K562 (cell line): ENCODE results near the gene MYG1. TPM values are rescaled to one million over a fixed set of nuclear protein-coding genes. Genes with fewer than 3 reads are reported as not detected.

Experiments used
- ASH1L ChIP-seq: fragments of 450-650 bp; IDR thresholded peaks from 2 replicates; pipeline ENCODE4 v1.6.1; 2018; ENCODE audit warnings: borderline replicate concordance, mild to moderate bottlenecking, low read depth; ENCODE audit not compliant: partially characterized antibody
- CBX8 ChIP-seq: fragments of 200-600 bp; sonication (generic); IDR thresholded peaks from 2 replicates; pipeline ENCODE4 v1.6.1; 2012; ENCODE audit warnings: borderline replicate concordance, mixed run types, low read depth, mild to moderate bottlenecking, moderate library complexity, mixed read lengths, low read length, control low read depth, inconsistent platforms; ENCODE audit not compliant: poor library complexity, severe bottlenecking; ENCODE audit errors: extremely low read depth
- CHD4 ChIP-seq: fragments of 200-600 bp; sonication (generic); IDR thresholded peaks from 3 replicates; pipeline ENCODE4 v1.6.1; 2012; ENCODE audit warnings: low read depth, mild to moderate bottlenecking, mixed read lengths, low read length, inconsistent platforms; ENCODE audit not compliant: insufficient read depth, insufficient replicate concordance, poor library complexity, severe bottlenecking
- DACH1 ChIP-seq: fragments of 450-650 bp; IDR thresholded peaks from 2 replicates; pipeline ENCODE4 v1.6.1; 2018; ENCODE audit not compliant: partially characterized antibody
- HINFP ChIP-seq: fragments of 450-650 bp; conservative IDR thresholded peaks from 2 replicates; pipeline ENCODE4 v1.6.1; 2016; ENCODE audit warnings: missing genetic modification characterization, low read depth, mild to moderate bottlenecking, control low read depth, missing compliant biosample characterization
- MAX ChIP-seq: sonication (generic); formaldehyde crosslinking; IDR thresholded peaks from 2 replicates; pipeline ENCODE4 v1.9.0; 2022; ENCODE audit warnings: mild to moderate bottlenecking, missing genetic modification reagents
- NR0B1 ChIP-seq: fragments of 450-650 bp; IDR thresholded peaks from one replicate; pipeline ENCODE4 v1.6.1; 2018; ENCODE audit warnings: mild to moderate bottlenecking, moderate library complexity; ENCODE audit not compliant: partially characterized antibody
- NR2C1 ChIP-seq, 2 experiments: fragments of 450-650 bp; IDR thresholded peaks; 2 replicates each; pipeline ENCODE4 v1.6.1; 2017; ENCODE audit warnings: mild to moderate bottlenecking in 2 of 2, antibody characterized with exemption in 1 of 2, inconsistent platforms in 1 of 2, missing compliant biosample characterization in 1 of 2, missing genetic modification characterization in 1 of 2
- OTX1 ChIP-seq: fragments of 450-650 bp; formaldehyde crosslinking; IDR thresholded peaks from 2 replicates; pipeline ENCODE4 v1.4.0; 2022; ENCODE audit warnings: mild to moderate bottlenecking
- RB1 ChIP-seq: fragments of 450-650 bp; IDR thresholded peaks from 2 replicates; pipeline ENCODE4 v1.6.1; 2017; ENCODE audit warnings: low read depth, mild to moderate bottlenecking
- SIN3A ChIP-seq, 2 experiments: fragments of 150-350 bp in 1 of 2; IDR thresholded peaks; 2 replicates each; pipeline ENCODE4 v1.6.1; 2011 to 2016; ENCODE audit warnings: borderline replicate concordance in 2 of 2, low read depth in 2 of 2, low read length in 2 of 2, mild to moderate bottlenecking in 2 of 2, moderate library complexity in 2 of 2; ENCODE audit not compliant: control insufficient read depth in 1 of 2
- SMAD4 ChIP-seq: fragments of 250-450 bp; sonication (Bioruptor Pico); conservative IDR thresholded peaks from 2 replicates; pipeline ENCODE4 v1.8.0; 2021; ENCODE audit warnings: inconsistent platforms, mild to moderate bottlenecking, moderate library complexity
- ZNF232 ChIP-seq: sonication (generic); formaldehyde crosslinking; IDR thresholded peaks from 2 replicates; pipeline ENCODE4 v1.8.0; 2022; ENCODE audit warnings: mild to moderate bottlenecking, missing genetic modification reagents
- ZNF253 ChIP-seq: fragments of 250-450 bp; sonication (Bioruptor Pico); conservative IDR thresholded peaks from 2 replicates; pipeline ENCODE4 v1.6.1; 2021; ENCODE audit warnings: mild to moderate bottlenecking
- ZNF347 ChIP-seq: fragments of 450-650 bp; formaldehyde crosslinking; IDR thresholded peaks from 2 replicates; pipeline ENCODE4 v1.4.0; 2020; ENCODE audit warnings: low read depth, mild to moderate bottlenecking, moderate library complexity
- ZNF408 ChIP-seq: fragments of 250-450 bp; sonication (Bioruptor Pico); IDR thresholded peaks from 2 replicates; pipeline ENCODE4 v1.4.0; 2020; ENCODE audit warnings: low read depth, mild to moderate bottlenecking, moderate library complexity
- ZNF780A ChIP-seq: fragments of 250-450 bp; sonication (Bioruptor Pico); IDR thresholded peaks from 2 replicates; pipeline ENCODE4 v1.5.0; 2021; ENCODE audit warnings: mild to moderate bottlenecking
- polyA plus RNA-seq, 8 experiments: library from polyadenylated mRNA; depleted of rRNA in 4 of 8; stranded (reverse) in 5 of 8; unstranded in 3 of 8; fragments of >200 nt; fragmentation: Nextera tagmentation in 2 of 8; fragmentation: Illumina TruSeq in 1 of 8; extraction: Ambion mirVana in 2 of 8; extraction: Trizol in 1 of 8; gene quantifications; 2 replicates each; pipeline versions ENCODE4 v1.2.1 to v1.2.3, GENCODE V29; 2011 to 2014; ENCODE audit warnings: inconsistent platforms in 1 of 8, missing spikeins in 1 of 8
- total RNA-seq, 7 experiments: library from RNA; depleted of rRNA in 6 of 7; stranded (reverse); fragments of >200 nt in 6 of 7; fragmentation: Illumina TruSeq in 2 of 7; extraction: Trizol in 2 of 7; gene quantifications; 2 replicates each; pipeline versions ENCODE4 v1.2.1 to v1.2.3, GENCODE V29; 2011 to 2021; ENCODE audit warnings: low replicate concordance in 1 of 7
- TF ChIP-seq, protein P1 (sequence below), 3 experiments: IDR thresholded peaks in 2 of 3; conservative IDR thresholded peaks in 1 of 3; 2 replicates each; pipeline ENCODE4 v1.5.1; 2011 to 2012; ENCODE audit warnings: low read length in 3 of 3, mild to moderate bottlenecking in 3 of 3, control low read depth in 2 of 3, improper control_type of control experiment in 1 of 3, inconsistent platforms in 1 of 3, low read depth in 1 of 3, mixed read lengths in 1 of 3, moderate library complexity in 1 of 3; ENCODE audit not compliant: insufficient read depth in 2 of 3

Gene MYG1
- total and polyA plus RNA-seq, 9 of the 15 experiments (the other 6 are each of a cell fraction or from before 2014, with no cell fraction given): 0.45 to 5.6 (median 2.1) TPM

GRCh38 chr12:53352331-53353256 lies 53.1 kb downstream of the MYG1 start (continued):
- TF ChIP-seq CBX8 (no peak), ZNF347 (no peak), ZNF408 (CRISPR knock-in tag) (no peak), MAX (CRISPR knock-in tag) (0 out of 2 replicates have a peak, but pooled peaks have one; percentile 18), SIN3A (IDR thresholded peaks at IDR 0.05; ENCODE audit: borderline replicate concordance in 2 of 2, control insufficient read depth in 1 of 2, low read depth in 2 of 2, low read length in 2 of 2) (0 out of 4 replicates have a peak, but pooled peaks of 1 of the 2 experiments have one; percentile 47), OTX1 (CRISPR knock-in tag) (no peak), ZNF232 (CRISPR knock-in tag) (no peak), ASH1L (no peak), SMAD4 (CRISPR knock-in tag) (0 out of 2 replicates have a peak, but pooled peaks have one; percentile 20), ZNF780A (CRISPR knock-in tag) (no peak), HINFP (tag) (peak; percentile 88), NR0B1 (no peak), NR2C1 (IDR thresholded peaks at IDR 0.05) (no peak), NR2C1 (tag; IDR thresholded peaks at IDR 0.05) (no peak), DACH1 (no peak), CHD4 (no peak), ZNF253 (CRISPR knock-in tag) (no peak), RB1 (peak; percentile 37; the same call in 1 of the 2 replicates)
- TF ChIP-seq, protein P1, sequence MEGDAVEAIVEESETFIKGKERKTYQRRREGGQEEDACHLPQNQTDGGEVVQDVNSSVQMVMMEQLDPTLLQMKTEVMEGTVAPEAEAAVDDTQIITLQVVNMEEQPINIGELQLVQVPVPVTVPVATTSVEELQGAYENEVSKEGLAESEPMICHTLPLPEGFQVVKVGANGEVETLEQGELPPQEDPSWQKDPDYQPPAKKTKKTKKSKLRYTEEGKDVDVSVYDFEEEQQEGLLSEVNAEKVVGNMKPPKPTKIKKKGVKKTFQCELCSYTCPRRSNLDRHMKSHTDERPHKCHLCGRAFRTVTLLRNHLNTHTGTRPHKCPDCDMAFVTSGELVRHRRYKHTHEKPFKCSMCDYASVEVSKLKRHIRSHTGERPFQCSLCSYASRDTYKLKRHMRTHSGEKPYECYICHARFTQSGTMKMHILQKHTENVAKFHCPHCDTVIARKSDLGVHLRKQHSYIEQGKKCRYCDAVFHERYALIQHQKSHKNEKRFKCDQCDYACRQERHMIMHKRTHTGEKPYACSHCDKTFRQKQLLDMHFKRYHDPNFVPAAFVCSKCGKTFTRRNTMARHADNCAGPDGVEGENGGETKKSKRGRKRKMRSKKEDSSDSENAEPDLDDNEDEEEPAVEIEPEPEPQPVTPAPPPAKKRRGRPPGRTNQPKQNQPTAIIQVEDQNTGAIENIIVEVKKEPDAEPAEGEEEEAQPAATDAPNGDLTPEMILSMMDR (IDR thresholded peaks at IDR 0.05 in 2 of 3, conservative IDR thresholded peaks at IDR 0.05 in 1 of 3; ENCODE audit: insufficient read depth in 2 of 3, low read depth in 1 of 3, low read length in 3 of 3): peak; percentile 91 to 96 (median 92)
